SW480 (cell line): ENCODE results near the gene CAPN15.

Experiments used
- DNase-seq: peaks from one replicate; pipeline ENCODE4 v3.0.0-alpha.2; 2016; ENCODE audit warnings: low spot score

The CAPN15 gene

DNA sequence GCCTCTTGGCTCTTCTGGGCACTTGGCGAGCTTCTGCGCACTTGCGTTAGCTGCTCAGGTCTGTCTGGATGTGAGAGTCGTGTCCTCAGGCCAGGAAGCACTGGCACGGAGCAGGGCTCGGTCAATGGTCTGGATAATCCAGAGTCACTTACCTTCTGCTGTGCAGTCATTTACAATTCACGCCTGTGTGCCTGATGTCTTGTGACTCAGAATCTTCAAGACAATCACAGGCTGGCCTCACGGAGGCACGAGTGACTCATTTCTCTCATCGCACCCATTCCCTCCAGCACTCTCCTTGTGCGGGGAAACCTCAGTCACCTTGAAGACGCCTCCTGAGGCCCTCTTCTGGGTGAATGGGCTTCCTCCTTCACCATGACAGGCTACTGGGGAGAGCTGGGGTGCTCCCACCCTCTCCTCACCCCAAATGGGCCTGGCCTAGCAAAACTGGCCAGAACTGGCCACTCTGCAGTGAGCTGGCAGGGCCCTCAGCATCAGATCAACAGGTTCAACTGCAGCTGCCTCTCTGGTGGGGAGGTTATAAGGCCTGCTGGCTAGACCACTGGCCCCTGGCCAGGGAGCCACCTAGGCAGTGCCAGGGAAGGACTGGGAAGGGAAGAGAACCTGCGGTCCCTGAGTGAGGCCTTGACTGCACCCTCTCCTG, 1.9 kb upstream of the CAPN15 start:
- DNase-seq, result no peak

DNA sequence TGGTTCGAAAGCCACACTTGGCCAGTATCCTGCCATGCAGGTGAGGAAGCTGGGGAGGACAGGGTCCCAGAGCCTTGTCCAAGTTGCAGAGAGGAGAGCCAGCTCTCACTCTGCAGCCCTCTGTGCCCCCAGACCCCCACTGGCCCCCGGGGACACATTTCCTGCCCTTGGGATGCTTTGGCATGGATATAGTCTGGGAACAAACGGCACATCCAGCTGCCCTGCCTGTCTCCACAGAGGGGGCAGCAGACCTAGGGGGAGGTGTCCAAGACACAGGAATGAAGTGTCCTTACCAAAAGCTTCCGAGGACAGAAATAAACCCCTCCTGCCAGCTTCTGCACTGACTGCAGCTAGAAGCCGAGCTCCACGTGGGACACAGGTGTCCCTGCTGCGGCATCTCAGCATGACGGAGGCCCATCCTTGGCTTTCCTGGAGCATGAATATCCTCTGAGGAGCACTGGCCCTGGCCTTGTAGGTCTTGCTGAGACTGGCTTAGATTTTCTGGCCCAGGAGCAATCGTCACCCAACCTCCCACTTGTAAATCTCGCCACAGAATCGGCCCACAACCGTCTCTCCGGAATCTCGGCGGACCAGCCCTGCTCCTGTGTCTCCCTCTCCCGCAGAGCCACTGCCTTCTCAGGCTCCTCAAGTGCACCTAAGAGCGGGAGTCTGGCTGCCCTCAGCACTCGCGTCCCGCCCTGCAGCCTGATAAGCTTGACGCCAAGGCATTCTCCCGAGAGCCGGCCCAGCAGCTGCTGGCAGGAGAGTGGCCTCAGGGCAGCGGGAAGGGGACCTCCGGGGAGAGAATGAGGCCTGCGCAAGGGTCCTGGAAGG, 1.1 kb upstream of the CAPN15 start:
- peak; percentile 33 for DNase-seq

DNA sequence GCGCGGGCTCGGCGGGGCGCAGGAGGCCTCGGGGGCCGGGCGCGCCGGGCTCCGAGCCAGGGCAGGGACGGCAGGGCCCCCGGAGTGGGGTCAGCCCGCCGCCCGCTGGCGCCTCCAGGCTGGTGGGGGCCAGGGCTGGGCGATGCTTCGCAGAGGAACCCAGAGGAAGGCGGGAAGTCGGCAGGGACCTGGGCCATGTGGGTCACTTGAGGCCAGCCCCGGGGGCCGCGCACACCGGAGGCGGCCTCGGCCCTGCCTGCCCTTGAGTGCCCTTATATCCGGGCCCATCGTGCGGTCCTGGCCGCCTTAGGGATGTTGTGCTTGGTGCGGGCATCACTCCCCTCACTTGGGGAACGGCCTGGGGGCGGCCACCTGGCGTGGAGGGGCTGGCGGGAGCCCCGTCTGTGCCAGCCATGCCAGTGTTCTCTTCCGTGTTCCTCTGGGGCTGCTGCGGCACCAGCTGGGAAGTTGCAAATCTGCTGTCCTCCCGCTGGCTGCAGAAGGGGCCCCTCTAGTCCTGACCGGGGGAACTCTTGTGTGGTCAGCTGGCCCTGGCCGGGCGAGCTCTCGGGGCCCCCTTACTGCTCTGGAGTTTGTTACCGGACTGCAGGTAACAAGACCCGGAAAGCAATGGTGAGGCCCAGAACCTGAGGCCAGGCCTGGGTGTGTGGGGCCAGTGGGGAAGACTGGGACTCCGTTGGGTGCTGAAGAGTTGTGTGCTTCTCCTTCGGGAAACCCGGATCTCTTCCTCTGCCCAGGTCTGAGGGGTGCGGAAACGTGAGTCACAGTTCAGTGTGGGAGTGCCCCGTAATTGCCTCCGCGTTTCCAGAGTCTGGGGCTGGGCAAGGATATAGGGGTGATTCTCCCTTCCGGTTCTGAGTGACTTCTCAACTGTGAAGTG, 849 bp downstream of the CAPN15 start:
- peak; percentile 70 for DNase-seq

DNA sequence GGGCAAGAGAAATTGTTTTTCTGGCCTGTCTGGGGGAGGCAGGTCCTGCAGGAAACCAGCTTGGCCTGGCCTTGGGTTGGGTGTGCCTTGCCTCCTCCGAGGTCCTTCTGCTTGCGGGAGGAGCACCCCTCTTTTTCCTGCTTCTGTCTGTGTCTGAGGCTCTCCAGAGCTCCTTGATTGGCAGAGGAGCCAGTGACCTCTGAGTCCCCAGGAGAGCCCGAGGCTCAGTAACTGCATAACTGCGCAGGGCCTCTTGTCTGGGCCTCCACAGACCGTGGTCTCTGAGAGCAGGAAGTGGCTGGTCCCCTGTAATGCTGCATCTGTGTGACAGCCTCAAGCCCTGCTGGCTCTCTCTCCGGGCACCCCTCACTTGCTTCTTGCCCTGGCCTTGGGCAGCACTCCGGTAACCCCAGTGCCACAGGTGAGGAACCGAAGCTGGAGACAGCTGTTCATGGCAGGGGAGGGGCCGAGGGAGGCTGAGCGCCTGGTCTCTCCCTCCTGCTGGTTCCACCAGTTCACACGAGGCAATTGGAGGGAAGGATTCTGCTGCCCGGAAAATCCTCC, 1.6 kb downstream of the CAPN15 start:
- no peak for DNase-seq

DNA sequence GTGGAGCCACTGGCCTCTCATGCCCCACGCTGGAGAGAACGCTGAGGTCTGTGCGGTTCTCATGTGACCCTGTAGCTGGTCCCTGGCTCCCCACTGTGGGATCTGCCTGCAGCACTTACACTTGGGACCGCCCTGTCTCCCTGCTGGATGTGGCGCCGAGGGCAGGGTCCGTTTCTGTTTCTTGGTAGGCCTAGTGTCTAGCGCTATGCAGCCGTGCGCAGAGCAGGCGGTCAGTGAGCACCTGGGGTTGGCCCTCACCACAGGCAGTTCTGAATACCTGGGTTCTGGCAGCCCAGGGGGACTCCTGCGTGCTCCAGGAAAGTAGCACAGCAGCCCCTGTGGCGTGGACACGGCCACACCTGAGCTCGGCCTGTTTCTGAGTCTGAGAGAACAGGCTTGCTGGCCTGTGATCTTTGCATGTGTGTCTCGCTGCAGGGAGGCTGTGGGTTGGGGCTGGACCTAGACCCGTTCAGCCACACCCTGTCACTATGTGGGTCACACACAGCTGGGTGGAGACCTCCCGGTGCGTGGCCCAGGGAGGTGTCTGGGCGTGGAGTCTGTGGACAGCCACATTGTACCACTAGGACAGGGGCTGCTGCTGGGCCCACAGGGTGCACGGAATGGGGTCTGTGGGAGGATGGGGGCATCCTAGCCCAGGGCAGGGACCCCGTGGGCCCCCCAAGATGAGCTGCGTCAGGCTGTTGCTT, 2.8 kb downstream of the CAPN15 start:
- DNase-seq, result no peak

DNA sequence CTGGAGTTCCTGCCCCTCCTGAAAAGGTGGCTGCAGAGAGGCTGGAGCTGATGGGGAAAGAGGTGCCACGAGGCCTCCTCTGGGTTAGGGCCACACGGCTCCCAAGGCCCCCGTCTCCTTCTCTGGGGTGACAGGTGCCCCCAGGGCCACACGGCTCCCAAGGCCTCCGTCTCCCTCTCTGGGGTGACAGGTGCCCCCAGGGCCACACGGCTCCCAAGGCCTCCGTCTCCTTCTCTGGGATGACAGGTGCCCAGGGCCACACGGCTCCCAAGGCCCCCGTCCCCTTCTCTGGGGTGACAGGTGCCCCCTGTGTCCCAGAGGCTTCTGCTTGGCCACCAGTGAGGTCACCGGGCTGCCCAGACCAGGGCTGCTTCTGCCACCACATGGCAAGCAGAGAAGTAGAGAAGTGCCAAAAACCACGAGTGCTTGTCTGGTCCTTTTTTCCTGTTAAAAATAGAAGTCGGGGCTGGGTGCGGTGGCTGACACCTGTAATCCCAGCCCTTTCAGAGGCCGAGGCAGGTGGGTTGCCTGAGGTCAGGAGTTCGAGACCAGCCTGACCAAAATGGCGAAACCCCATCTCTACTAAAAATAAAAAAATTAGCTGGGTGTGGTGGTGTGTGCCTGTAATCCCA, 4.1 kb downstream of the CAPN15 start:
- DNase-seq, result no peak

DNA sequence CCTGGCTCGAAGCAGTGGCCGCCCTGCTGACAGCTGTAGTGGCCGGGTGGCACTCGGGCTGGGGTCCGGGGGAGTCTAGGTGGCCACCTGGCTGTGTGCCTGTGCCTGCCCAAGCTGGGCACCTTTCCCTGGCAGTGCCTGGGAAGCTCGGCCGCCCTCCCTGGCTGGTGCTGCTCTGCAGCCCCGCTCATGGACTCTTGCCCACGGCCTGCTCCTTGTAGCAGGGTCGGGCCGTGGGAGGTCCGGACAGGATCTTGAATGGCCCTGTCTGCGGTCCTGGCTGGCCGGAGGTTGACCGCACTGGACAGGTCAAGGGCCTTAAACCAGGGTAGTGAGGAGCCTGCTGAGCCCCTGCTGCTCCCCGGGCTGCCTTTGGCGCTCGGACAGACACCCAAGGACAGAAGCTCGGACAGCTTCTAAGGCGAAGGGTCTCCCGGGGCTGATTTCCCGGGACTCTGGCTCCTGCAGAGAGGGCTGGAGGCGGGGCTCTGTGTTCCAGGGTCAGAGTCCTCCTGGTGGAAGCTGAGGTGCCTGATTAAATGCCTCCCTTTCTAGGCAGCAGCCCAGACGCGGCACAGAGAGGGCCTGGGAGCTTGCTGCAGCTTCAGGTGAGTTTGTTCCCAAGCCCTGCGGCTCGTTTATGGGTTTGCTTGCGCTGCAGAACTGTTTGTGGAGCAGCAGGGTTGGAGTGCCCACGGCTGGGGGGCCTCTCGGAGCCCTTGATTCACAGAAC, 6.0 kb downstream of the CAPN15 start:
- peak; percentile 36 for DNase-seq

DNA sequence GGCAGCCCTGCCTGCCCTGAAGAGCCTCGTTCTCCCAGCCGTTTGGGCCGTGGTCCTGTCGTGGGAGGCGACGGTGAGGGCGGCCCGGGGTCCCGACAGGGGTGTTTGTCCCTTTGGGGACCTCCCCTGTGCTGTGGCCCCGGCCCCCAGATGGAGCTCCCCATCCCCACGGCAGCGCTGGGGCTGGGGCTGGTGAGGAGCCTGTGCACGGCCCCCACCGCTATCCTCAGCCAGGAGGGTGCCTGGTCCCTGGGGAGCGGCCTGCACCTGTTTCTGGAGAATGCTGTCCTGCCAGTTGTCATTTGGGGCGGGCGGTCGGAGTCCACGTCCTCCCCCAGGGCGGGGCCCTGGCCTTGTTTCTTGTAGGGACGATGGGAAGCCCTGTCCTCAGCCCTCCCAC, 6.6 kb downstream of the CAPN15 start:
- DNase-seq, result no peak

DNA sequence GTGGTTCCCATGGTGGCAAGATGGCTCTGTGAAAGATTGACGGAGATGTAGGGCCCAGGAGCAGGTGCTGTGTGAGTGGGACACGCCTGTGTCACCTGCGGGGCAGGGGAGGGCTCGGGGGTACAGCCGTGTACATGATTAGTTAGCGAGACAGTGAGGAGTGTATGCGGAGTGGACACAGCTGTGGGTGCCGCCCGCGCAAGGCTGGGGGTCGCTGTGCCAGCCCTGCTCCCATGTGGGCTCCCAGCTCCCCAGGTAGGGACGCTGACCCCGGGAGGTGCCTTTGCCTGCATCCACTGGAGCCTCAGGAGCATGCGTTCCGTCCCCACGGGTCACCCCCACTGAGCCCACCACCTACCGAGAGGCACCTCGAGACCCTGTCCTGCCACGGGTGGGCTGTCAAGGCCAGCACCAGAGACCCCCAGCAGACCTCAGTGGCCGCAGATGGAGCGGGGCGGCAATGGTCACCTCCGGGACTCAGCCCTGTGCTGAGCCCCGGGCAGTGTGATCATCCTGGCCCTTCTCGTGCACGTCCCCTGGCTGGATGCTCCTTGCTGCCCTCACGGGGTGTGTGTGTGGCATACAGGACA, 7.4 kb downstream of the CAPN15 start:
- DNase-seq, result no peak

DNA sequence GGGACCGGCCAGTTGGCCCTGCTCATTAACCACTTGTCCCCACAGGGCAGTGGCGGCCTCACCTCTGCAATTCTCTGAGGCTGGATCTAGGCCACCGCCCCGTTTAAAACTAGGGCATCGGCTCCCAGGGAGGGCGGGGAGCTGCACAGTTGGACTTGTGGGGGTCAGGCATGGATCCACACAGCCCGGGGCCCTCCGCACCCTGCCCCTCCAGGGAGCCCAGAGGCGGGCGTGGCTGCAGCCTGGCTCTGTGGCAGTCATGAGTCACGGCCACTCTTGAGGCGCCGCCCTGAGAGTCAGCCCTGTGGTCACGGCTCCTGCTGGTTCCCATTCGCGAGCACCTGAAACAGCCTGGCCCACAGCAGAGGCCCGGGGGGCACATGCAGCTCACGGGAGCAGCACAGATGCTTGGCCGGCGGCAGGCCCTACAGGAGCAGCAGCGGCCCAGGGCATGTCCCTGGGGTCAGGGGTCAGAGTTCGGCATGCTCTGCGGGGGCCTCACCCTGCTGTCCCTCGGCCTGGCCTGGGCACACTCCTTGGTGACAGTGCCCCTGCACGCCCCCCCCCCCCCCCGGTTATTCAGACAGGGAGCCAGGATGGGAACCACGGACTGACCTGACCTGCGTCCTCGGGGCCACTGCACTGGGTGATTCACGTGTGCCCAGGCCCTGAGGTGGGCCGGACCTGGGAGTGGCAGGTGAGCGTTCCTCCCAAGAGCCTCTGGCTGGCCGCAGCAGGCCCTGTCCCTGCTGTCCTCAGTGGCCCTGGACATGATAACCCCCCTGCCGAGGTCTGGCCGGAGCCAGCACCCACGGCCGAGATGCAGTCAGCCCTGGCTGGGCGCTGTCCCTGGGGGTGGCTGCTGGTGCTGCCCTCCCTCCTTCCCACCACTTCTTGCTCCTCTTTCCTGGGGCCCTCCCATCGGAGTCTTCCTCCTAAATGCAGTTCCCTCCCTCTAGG, 8.2 kb downstream of the CAPN15 start:
- DNase-seq, result peak; percentile 88

DNA sequence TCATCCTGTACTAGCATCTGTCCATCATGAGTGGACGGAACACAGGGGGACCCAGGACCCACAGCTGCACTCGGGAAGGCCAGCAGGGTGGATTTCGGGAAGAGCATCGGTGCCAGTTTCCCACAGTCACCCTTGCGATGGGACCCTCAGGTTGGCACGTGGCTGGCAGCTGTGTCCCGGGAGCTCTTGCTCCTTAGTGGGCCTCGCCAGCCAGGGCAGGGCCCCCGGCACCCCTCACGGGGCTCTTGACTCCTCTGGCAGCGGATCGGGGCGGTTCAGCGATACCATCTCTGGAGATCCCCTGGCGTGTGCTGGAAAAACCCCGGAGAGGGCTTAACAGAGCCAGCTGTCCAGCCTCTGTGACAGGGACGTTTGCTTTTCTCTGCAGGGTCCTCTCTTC, 9.2 kb downstream of the CAPN15 start:
- DNase-seq, result no peak

DNA sequence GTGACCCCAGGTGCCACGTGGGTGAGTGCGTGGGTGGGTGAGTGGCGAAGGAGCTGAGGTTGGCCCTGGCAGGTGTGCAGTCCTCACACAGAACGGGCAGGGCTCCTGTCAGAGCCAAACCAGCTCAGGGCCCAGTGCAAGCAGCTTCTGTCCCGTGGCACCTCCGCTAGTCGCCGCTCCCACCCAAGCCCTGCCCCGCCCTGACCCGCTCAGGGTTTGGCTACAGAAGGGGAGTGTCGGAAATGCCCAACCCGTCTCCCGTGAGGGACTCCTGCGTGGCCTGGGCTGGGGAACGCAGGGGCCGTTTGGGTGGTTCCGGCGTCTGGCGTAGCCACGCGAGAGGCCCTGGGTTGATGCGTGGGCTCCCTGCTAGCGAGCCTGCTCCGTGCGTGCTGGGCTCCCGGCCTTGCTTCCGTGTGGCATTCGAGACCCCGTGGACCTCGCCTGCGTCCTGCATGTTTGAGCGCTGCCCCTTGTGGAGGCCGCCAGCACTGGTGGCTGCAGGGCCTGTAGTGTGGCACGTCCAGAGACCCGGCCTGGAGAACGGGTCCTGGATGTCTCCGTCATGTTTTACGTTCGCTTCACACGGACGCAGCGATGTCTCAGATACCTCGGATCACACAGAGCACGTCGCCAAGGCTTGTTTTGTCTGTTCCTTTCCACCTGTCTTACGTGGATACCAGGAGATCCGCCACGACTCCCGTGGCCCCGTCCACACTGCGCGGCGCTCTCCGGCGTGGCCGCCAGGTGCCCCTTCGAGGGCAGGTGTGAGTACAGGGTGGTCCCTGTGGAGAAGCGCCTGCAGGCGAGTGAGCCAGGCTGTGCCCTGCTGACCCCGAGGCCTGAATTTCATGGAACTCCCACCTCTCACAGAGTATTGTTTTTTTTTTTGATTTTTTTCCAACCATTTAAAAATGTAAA, 10.2 kb downstream of the CAPN15 start:
- no peak for DNase-seq

DNA sequence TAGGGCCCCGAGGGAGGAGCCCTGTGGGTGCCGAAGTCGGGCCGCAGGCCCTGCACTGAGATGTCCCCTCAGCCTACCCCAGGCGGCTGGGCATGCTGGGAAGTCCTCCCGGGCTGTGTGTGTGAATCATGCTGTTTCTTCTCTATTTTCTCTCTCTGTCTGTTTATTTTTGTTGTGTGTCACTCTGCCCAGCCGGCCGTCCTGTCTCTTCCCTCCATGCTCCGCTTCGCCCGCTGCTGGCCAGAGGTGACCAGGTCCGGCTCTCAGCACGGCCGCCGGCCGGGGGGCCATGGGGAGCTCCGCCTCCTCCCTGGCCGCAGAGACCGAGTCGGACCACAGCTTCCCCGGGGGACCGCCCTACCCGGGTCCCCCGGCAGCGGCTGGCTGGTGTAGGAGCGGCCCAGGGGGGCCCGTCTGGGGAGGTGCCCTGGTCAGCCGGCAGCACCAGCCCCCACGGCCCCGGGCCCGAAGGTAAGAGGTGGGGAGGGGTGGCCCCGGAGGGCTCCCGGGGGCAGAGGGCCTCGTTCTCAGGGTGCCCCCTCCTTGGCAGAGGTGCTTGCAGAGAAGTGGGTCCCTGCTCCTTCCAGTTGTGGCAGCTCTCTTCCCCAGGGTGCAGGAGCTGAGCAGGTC, 12.5 kb downstream of the CAPN15 start:
- DNase-seq, result no peak

DNA sequence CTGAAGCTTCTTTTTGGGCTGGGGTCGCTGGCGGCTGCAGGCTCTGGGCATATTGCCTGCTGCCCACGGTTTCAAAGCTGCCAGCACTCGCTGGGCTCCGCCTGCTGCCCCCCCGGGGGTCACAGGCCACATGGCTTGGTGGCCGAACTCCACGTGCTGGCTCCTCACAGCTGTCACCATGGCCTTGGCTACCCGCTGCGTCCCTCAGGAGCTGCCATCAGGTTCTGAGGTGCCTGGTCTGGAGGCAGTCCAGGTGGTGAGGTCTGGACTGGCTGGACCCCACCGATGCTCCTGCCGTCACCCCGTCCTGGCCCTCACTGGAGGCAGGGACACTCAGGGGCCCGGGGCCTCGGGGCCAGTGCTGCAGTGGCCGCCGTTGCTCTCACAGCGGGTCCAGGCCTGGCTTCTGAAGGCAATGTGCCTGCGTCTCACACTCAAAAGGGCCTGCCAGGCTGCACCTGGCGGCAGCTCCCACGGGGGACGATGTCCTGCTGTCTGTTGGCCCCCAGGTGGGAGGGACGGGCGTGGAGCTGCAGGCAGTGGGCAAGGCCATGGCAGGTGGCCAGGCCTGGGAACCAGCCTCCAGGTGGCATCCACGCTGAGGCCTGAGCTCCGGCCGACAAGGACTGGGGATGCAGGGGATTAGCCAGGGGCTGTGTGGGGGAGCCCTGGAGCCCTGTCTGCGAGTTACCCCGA, 13.3 kb downstream of the CAPN15 start:
- no peak for DNase-seq

DNA sequence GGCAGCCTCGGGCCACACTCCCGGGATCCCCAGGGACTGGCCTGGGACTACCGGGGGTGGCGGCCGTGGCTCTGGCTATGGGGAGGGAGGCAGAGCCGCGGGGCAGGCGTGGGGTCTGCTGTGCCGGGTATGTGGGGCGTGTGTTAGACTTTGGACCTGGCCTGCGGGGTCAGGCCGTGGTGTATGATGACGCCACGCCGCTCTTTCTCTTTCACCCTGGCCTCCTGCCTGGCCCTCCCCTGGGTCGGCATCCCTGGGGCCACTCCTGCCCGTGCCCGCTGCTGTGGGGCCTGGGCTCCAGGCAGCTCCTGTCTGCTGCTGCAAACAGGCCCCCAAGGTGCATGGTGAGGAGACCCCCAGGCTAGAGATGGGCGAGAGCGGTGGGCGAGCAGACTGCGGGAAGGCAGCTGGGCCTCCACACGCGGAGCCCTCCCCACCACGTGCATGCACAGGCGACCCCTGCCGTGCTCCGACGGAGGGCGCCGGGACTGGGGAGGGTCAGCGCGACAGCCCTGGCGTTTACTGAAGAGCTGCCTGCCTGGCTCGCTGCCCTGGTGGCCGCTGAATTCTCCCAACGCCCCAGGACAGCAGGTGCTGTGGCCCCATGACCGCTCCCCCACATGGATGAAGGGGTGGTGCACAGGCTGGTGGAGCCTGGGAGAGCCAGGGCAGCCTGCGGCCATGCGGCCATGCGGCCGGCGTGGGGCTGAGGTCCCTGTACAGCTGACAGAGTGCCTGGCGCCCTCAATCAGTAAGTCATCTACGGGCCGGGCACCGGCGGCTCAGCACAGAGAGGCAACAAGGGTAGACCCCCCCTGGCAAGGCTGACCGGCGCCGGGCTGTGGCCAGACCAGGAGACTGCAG, 16.0 kb downstream of the CAPN15 start:
- no peak for DNase-seq

DNA sequence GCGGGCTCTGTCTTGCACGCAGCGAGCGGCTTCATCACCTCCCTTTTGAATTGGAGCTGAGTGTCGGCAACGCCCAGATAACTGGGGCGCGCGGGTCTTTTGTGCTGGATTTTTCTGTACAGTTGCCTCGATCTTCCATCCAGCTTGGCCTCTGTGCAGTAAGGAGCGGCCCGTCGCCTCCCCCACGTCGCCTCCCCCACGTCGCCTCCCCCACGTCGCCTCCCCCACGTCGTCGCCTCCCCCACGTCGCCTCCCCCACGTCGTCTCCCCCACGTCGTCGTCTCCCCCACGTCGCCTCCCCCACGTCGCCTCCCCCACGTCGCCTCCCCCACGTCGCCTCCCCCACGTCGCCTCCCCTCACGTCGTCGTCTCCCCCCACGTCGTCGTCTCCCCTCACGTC, 17.0 kb downstream of the CAPN15 start:
- DNase-seq, result no peak
